Neural cell (in vitro differentiated cells): ENCODE data around the gene GAPDHS. TPM values are rescaled to one million over a fixed set of nuclear protein-coding genes. Genes with fewer than 3 reads are reported as not detected.
A peak's percentile ranks its signal among the peaks of the same experiment; 100 is the strongest.

Experiments
- H2AFZ ChIP-seq: fragments of 200-600, 300-800 bp; sonication (generic), shearing (Covaris generic); 2 replicates; pipeline ENCODE4 v1.6.0; 2014; ENCODE audit warnings: low read depth, mild to moderate bottlenecking, antibody characterized with exemption, low read length, moderate library complexity
- H3F3A ChIP-seq: fragments of 200-600 bp; shearing (Covaris generic); 2 replicates; pipeline ENCODE4 v1.6.1; 2016; ENCODE audit warnings: mild to moderate bottlenecking, moderate library complexity, mixed read lengths, antibody characterized with exemption, low read length; ENCODE audit not compliant: insufficient read depth, poor library complexity, severe bottlenecking
- H3K27ac ChIP-seq: fragments of 200-600, 300-800 bp; sonication (generic), shearing (Covaris generic); 2 replicates; pipeline ENCODE4 v1.5.1; 2014; ENCODE audit warnings: mild to moderate bottlenecking, low read length, moderate library complexity
- H3K27me3 ChIP-seq: fragments of 300-800, 200-600 bp; sonication (generic), shearing (Covaris generic); 2 replicates; pipeline ENCODE4 v1.6.0; 2014; ENCODE audit warnings: mild to moderate bottlenecking, low read depth, low read length, moderate library complexity; ENCODE audit not compliant: insufficient read depth
- H3K36me3 ChIP-seq: fragments of 300-800, 200-600 bp; sonication (generic), shearing (Covaris generic); 2 replicates; pipeline ENCODE4 v1.5.1; 2014; ENCODE audit warnings: mild to moderate bottlenecking, antibody characterized with exemption, low read length, moderate library complexity; ENCODE audit not compliant: insufficient read depth
- H3K4me2 ChIP-seq: fragments of 300-800, 200-600 bp; sonication (generic), shearing (Covaris generic); 2 replicates; pipeline ENCODE4 v1.6.0; 2014; ENCODE audit warnings: mild to moderate bottlenecking, low read length
- H3K4me3 ChIP-seq: fragments of 300-800, 200-600 bp; sonication (generic), shearing (Covaris generic); 2 replicates; pipeline ENCODE4 v1.5.1; 2014; ENCODE audit warnings: mild to moderate bottlenecking, low read length, moderate library complexity
- H3K79me2 ChIP-seq: fragments of 200-600 bp; shearing (Covaris generic); replicated peaks from 2 replicates; pipeline ENCODE4 v1.6.0; 2014; ENCODE audit warnings: mild to moderate bottlenecking, low read length, moderate library complexity; ENCODE audit not compliant: insufficient read depth
- H3K9ac ChIP-seq: fragments of 300-800, 200-600 bp; sonication (generic), shearing (Covaris generic); 2 replicates; pipeline ENCODE4 v1.6.1; 2016; ENCODE audit warnings: mild to moderate bottlenecking, low read length, mixed read lengths
- H3K9me2 ChIP-seq: fragments of 200-600 bp; shearing (Covaris generic); 2 replicates; pipeline ENCODE4 v1.6.1; 2016; ENCODE audit warnings: mild to moderate bottlenecking, low read length, mixed read lengths; ENCODE audit not compliant: insufficient read depth
- H3K9me3 ChIP-seq: fragments of 200-600, 300-800 bp; sonication (generic), shearing (Covaris generic); 2 replicates; pipeline ENCODE4 v1.6.1; 2016; ENCODE audit warnings: mild to moderate bottlenecking, mixed run types, low read length, moderate library complexity, mixed read lengths
- H4K20me1 ChIP-seq: fragments of 200-600 bp; shearing (Covaris generic); 2 replicates; pipeline ENCODE4 v1.6.1; 2016; ENCODE audit warnings: mild to moderate bottlenecking, mixed run types; ENCODE audit not compliant: insufficient read depth
- CTCF ChIP-seq: fragments of 450-650 bp; IDR thresholded peaks from 2 replicates; pipeline ENCODE4 v1.5.1; 2014; ENCODE audit warnings: antibody characterized with exemption, mild to moderate bottlenecking, moderate library complexity; ENCODE audit not compliant: poor library complexity, severe bottlenecking
- EP300 ChIP-seq: fragments of 450-650 bp; conservative IDR thresholded peaks from 2 replicates; pipeline ENCODE4 v1.6.1; 2014; ENCODE audit warnings: antibody characterized with exemption, mild to moderate bottlenecking, moderate library complexity; ENCODE audit not compliant: poor library complexity, severe bottlenecking
- EZH2 ChIP-seq: fragments of 200-600, 300-800 bp; shearing (Covaris generic), sonication (generic); IDR thresholded peaks from 2 replicates; pipeline ENCODE4 v1.6.1; 2014; ENCODE audit warnings: antibody characterized with exemption, low read length, borderline replicate concordance, mild to moderate bottlenecking; ENCODE audit not compliant: insufficient read depth, poor library complexity, severe bottlenecking
- MXI1 ChIP-seq: fragments of 450-650 bp; conservative IDR thresholded peaks from 2 replicates; pipeline ENCODE4 v1.6.1; 2014; ENCODE audit warnings: antibody characterized with exemption, mild to moderate bottlenecking; ENCODE audit not compliant: poor library complexity, severe bottlenecking
- POLR2AphosphoS5 ChIP-seq: IDR thresholded peaks from 2 replicates; pipeline ENCODE4 v1.6.1; 2012
- RAD21 ChIP-seq: fragments of 450-650 bp; conservative IDR thresholded peaks from 2 replicates; pipeline ENCODE4 v1.6.1; 2014; ENCODE audit warnings: antibody characterized with exemption, mild to moderate bottlenecking, moderate library complexity
- REST ChIP-seq: IDR thresholded peaks from 2 replicates; pipeline ENCODE4 v1.6.1; 2012; ENCODE audit warnings: borderline replicate concordance
- SMC3 ChIP-seq: fragments of 450-650 bp; conservative IDR thresholded peaks from 2 replicates; pipeline ENCODE4 v1.6.1; 2014; ENCODE audit warnings: antibody characterized with exemption, mild to moderate bottlenecking, moderate library complexity; ENCODE audit not compliant: poor library complexity
- TAF1 ChIP-seq: IDR thresholded peaks from 2 replicates; pipeline ENCODE4 v1.6.1; 2012; ENCODE audit warnings: low read depth
- polyA plus RNA-seq: library from polyadenylated mRNA; depleted of rRNA; stranded (reverse); fragments of >200 nt; gene quantifications from 2 replicates; pipeline ENCODE4 v1.2.3, GENCODE V29; 2014

The GAPDHS gene
- polyA plus RNA-seq, 1 donor from 2014 or later, result not detected

- H3K9ac ChIP-seq, result no peak overlapping the region
- H4K20me1 ChIP-seq, result no peaks in the 10 kb centered on the region
- TF ChIP-seq EP300 (no peak), CTCF (peak; percentile 29)
- no peaks in the 10 kb centered on the region for H3K36me3 ChIP-seq
- H3K4me3 ChIP-seq, result peak overlapping the region; percentile 65
- no peak overlapping the region for H2AFZ ChIP-seq
- H3K27me3 ChIP-seq, result peaks cover 30% of the 10 kb centered on the region
- no peaks in the 10 kb centered on the region for H3K9me3 ChIP-seq
- no peaks in the 10 kb centered on the region for H3K79me2 ChIP-seq
- no peaks in the 10 kb centered on the region for H3F3A ChIP-seq
- no peaks in the 10 kb centered on the region for H3K9me2 ChIP-seq
- H3K4me2 ChIP-seq, result no peak overlapping the region
- H3K27ac ChIP-seq, result no peak overlapping the region
These were observed 24.5 kb downstream of the GAPDHS start for GRCh38 chr19:35557539-35558399.

GRCh38 chr19:35558400-35559280, 25.4 kb downstream of the GAPDHS start:
- H3K27me3 ChIP-seq, result peaks cover 30% of the 10 kb centered on the region
- H3K4me3 ChIP-seq, result peak overlapping the region; percentile 65
- H2AFZ ChIP-seq, result no peak overlapping the region

More at GRCh38 chr19:35558400-35559280, 25.4 kb downstream of the GAPDHS start:
- Histone ChIP-seq H3K27ac (no peak overlapping the region), H3F3A (no peaks in the 10 kb centered on the region), H4K20me1 (no peaks in the 10 kb centered on the region), H3K4me2 (no peak overlapping the region), H3K36me3 (no peaks in the 10 kb centered on the region), H3K9me3 (no peaks in the 10 kb centered on the region), H3K9me2 (no peaks in the 10 kb centered on the region), H3K79me2 (no peaks in the 10 kb centered on the region), H3K9ac (no peak overlapping the region)
- TF ChIP-seq RAD21 (no peak), EZH2 (no peak), REST (no peak), TAF1 (no peak), EP300 (no peak), POLR2AphosphoS5 (no peak), MXI1 (no peak), SMC3 (no peak), CTCF (no peak)
